Measurements from ENCODE around the gene CDH13. TPM values are rescaled to one million over a fixed set of nuclear protein-coding genes. Genes with fewer than 3 reads are reported as not detected.

Gene CDH13
- total and polyA plus RNA-seq, 10 of the 15 experiments (the other 5 are each of a cell fraction or from before 2014, with no cell fraction given) = under 0.01 to 0.05 TPM; not detected in 8

- FAIRE-seq = no peak
- no peak overlapping the region for H3K27ac ChIP-seq (ENCODE audit: control insufficient read depth, insufficient read depth)
- ChIA-PET SMC1A (ENCODE audit: uncharacterized antibody, unreplicated experiment) (interaction anchor here (1.4 to 7.8 kb wide), 2 partner anchors 8 to 89 kb away, joined by 3 to 63 read pairs; no protein-coding TSS in a partner anchor), RAD21 (ENCODE audit: unreplicated experiment) (no interaction called here), POLR2A (no interaction called here), CTCF (interaction anchor here (1.8 kb wide), 1 partner anchor 24 kb away, joined by 8 read pairs; no protein-coding TSS in a partner anchor)
- no TSS peak for BruUV-seq (replicated peaks)
- DNase-seq (ENCODE audit: low read depth, low spot score) = no peak
- no peak overlapping the region for H3K4me2 ChIP-seq (ENCODE audit: control insufficient read depth, insufficient read depth)
- ATAC-seq = no peak
- no peaks in the 10 kb centered on the region for H3K27me3 ChIP-seq (replicated peaks in 1 of 2; ENCODE audit: control insufficient read depth in 2 of 2, insufficient read depth in 2 of 2, low read length in 1 of 2)
- H3K4me3 ChIP-seq = no peak overlapping the region
- WGBS (ENCODE audit: insufficient coverage, insufficient replicate concordance, low lambda C conversion rate, missing lambda C conversion rate) = 62% methylated on average over 3 of the region's 3 CpGs
- H3K9ac ChIP-seq (ENCODE audit: control insufficient read depth, insufficient read depth, low read length) = no peak overlapping the region
- intact Hi-C loops (cut with micrococcal nuclease; ENCODE audit: unreplicated experiment) = no loop called here
- H3K36me3 ChIP-seq (ENCODE audit: control insufficient read depth in 2 of 2, insufficient read depth in 2 of 2, low read length in 1 of 2) = no peaks in the 10 kb centered on the region
- no peaks in the 10 kb centered on the region for H4K20me1 ChIP-seq (ENCODE audit: control insufficient read depth, insufficient read depth)
- no peak for TF ChIP-seq RAD21 (IDR thresholded peaks at IDR 0.05; ENCODE audit: insufficient read depth, low read depth, low read length)
- no peak for TF ChIP-seq BRCA1 (IDR thresholded peaks at IDR 0.05; ENCODE audit: low read depth, low read length)
- no peak for TF ChIP-seq POLR2A (IDR thresholded peaks at IDR 0.05; ENCODE audit: low read depth, low read length)
- no peak for TF ChIP-seq RFX5 (IDR thresholded peaks at IDR 0.05; ENCODE audit: low read depth, low read length)
- no peak for TF ChIP-seq RAD51 (IDR thresholded peaks at IDR 0.05)
- no peak for TF ChIP-seq BHLHE40 (IDR thresholded peaks at IDR 0.05; ENCODE audit: borderline replicate concordance in 1 of 2, low read depth in 2 of 2, low read length in 1 of 2)
- TF ChIP-seq, protein P1, sequence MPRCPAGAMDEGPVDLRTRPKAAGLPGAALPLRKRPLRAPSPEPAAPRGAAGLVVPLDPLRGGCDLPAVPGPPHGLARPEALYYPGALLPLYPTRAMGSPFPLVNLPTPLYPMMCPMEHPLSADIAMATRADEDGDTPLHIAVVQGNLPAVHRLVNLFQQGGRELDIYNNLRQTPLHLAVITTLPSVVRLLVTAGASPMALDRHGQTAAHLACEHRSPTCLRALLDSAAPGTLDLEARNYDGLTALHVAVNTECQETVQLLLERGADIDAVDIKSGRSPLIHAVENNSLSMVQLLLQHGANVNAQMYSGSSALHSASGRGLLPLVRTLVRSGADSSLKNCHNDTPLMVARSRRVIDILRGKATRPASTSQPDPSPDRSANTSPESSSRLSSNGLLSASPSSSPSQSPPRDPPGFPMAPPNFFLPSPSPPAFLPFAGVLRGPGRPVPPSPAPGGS (IDR thresholded peaks at IDR 0.05; ENCODE audit: borderline replicate concordance, insufficient read depth, low read depth, low read length, poor library complexity, severe bottlenecking) = no peak
- no peak for TF ChIP-seq EZH2 (IDR thresholded peaks at IDR 0.05; ENCODE audit: borderline replicate concordance, control insufficient read depth, low read depth, low read length)
- TF ChIP-seq KDM1A (IDR thresholded peaks at IDR 0.05; ENCODE audit: borderline replicate concordance) = no peak
- no peak overlapping the region for H2AFZ ChIP-seq (ENCODE audit: control insufficient read depth, low read depth, low read length)
- H3K4me1 ChIP-seq (ENCODE audit: control insufficient read depth, insufficient read depth, low read length) = peaks cover 14% of the 10 kb centered on the region
- in situ Hi-C loops (cut with MboI) = no loop called here
- no peaks in the 10 kb centered on the region; the same call in 2 of the 3 replicates for H3K9me3 ChIP-seq (replicated peaks; ENCODE audit: control insufficient read depth, insufficient read depth, low read length)
- no peaks in the 10 kb centered on the region for H3K79me2 ChIP-seq (ENCODE audit: control insufficient read depth, insufficient read depth, low read length)
Measured at GRCh38 chr16:82646504-82646903, 19.7 kb downstream of the CDH13 start.
